ENCODE data around the gene SYCE3. TPM values are rescaled to one million over a fixed set of nuclear protein-coding genes. Genes with fewer than 3 reads are reported as not detected.

Gene SYCE3
- total and polyA plus RNA-seq, 9 of the 15 experiments (the other 6 are each of a cell fraction or from before 2014, with no cell fraction given) = 0.56 TPM; not detected in 8

- TF ChIP-seq ATF7 (IDR thresholded peaks at IDR 0.05) = 0 out of 2 replicates have a peak, but pooled peaks have one; percentile 31
- peak in 1 of 2 experiments; percentile 15; a peak in 1 of 4 replicates for TF ChIP-seq RCOR1 (IDR thresholded peaks at IDR 0.05; ENCODE audit: borderline replicate concordance in 1 of 2, low read depth in 2 of 2, low read length in 2 of 2)
- no peak for TF ChIP-seq JUNB (CRISPR knock-in tag; conservative IDR thresholded peaks at IDR 0.05)
- TF ChIP-seq STAG1 (CRISPR knock-in tag; IDR thresholded peaks at IDR 0.05; ENCODE audit: borderline replicate concordance) = peak; percentile 54; the same call in 1 of the 2 replicates
- 0 out of 2 replicates have a peak, but pooled peaks have one; percentile 11 for TF ChIP-seq KLF16 (IDR thresholded peaks at IDR 0.05)
- TF ChIP-seq ZNF3 (CRISPR knock-in tag; IDR thresholded peaks at IDR 0.05) = no peak
Observed at GRCh38 chr22:50576070-50576469, 13.4 kb upstream of the SYCE3 start (continued).

- Histone ChIP-seq H3K79me2 (ENCODE audit: control insufficient read depth, insufficient read depth, low read length) (no peaks in the 10 kb centered on the region), H3K9ac (ENCODE audit: insufficient read depth in 1 of 2, low read depth in 2 of 2, low read length in 2 of 2) (no peak overlapping the region), H3K27me3 (ENCODE audit: control insufficient read depth in 2 of 2, insufficient read depth in 2 of 2, low read length in 2 of 2) (no peaks in the 10 kb centered on the region), H3K36me3 (ENCODE audit: control insufficient read depth, insufficient read depth, low read length) (no peaks in the 10 kb centered on the region), H3K27ac (ENCODE audit: extremely low read depth, low read depth, low read length) (no peak overlapping the region), H3K9me3 (replicated peaks; ENCODE audit: control insufficient read depth, insufficient read depth, low read depth, low read length) (no peaks in the 10 kb centered on the region), H2AFZ (ENCODE audit: low read depth, low read length) (no peak overlapping the region), H3K4me2 (ENCODE audit: insufficient read depth, low read length) (no peak overlapping the region), H3K9me1 (ENCODE audit: control insufficient read depth, insufficient read depth, low read length) (no peaks in the 10 kb centered on the region), H3K4me1 (replicated peaks in 1 of 2; ENCODE audit: control insufficient read depth in 2 of 2, insufficient read depth in 2 of 2, low read length in 2 of 2) (peaks cover 0 to 10% of the 10 kb centered on the region in 2 experiments; a peak in 2 of 5 replicates), H4K20me1 (replicated peaks; ENCODE audit: control insufficient read depth, insufficient read depth, low read length) (no peaks in the 10 kb centered on the region), H3K4me3 (no peak overlapping the region)
- ATAC-seq (no peak), DNase-seq (ENCODE audit: extremely low read depth in 1 of 4, low spot score in 3 of 4) (no peak), FAIRE-seq (no peak)
- BruUV-seq (replicated peaks) = no TSS peak
- POLR2A ChIA-PET = interaction anchor here (0.9 to 1.5 kb wide), 3 partner anchors 10 to 17 kb away, joined by 3 to 5 read pairs (median 3); partner anchors contain the start of gene SYCE3
- 36% methylated on average over 7 of the region's 8 CpGs for WGBS (ENCODE audit: insufficient coverage, low coverage, missing lambda C conversion rate)
- in situ Hi-C loops (cut with MboI) = loop anchor here (5.0 kb wide), 1 partner anchor 37 kb away; no protein-coding TSS in a partner anchor
- intact Hi-C loops (cut with micrococcal nuclease) = no loop called here
- CTCF ChIA-PET (ENCODE audit: low intra/inter-chr PET ratio) = interaction anchor here (0.9 to 3.2 kb wide), 6 partner anchors 45 to 125 kb away, joined by 3 to 51 read pairs (median 3); partner anchors contain the start of gene SCO2
- TF ChIP-seq ZNF134 (CRISPR knock-in tag; conservative IDR thresholded peaks at IDR 0.05) (no peak), ZNF766 (CRISPR knock-in tag; conservative IDR thresholded peaks at IDR 0.05) (no peak), ZNF830 (CRISPR knock-in tag; IDR thresholded peaks at IDR 0.05) (no peak), HCFC1 (IDR thresholded peaks at IDR 0.05; ENCODE audit: low read depth, low read length) (no peak), ZNF395 (CRISPR knock-in tag; IDR thresholded peaks at IDR 0.05) (no peak), FOXP4 (CRISPR knock-in tag; IDR thresholded peaks at IDR 0.05; ENCODE audit: borderline replicate concordance) (no peak), HNRNPK (IDR thresholded peaks at IDR 0.05; ENCODE audit: low read depth, low read length, poor library complexity, severe bottlenecking) (no peak), ZHX1 (conservative IDR thresholded peaks at IDR 0.05; ENCODE audit: low read length) (no peak), ZNF174 (CRISPR knock-in tag; IDR thresholded peaks at IDR 0.05) (no peak)
Observed at GRCh38 chr22:50575426-50575941, 12.8 kb upstream of the SYCE3 start.

Measured in K562 (cell line).